GM20431 (cell line): ENCODE measurements around the gene C17orf107.
"Not testable (repeated sequence)": the region's sequence is repeated elsewhere in the genome, so short reads cannot be mapped to it uniquely, and the experiment has no call there.

Source experiments
- in situ Hi-C: fragments of 300-500 bp; cut with MseI, MboI; formaldehyde crosslinking; loops from one replicate; pipeline ENCODE4 v1.15.0; 2020; ENCODE audit warnings: low sequenced_read_pairs; ENCODE audit not compliant: unreplicated experiment

Gene C17orf107

DNA sequence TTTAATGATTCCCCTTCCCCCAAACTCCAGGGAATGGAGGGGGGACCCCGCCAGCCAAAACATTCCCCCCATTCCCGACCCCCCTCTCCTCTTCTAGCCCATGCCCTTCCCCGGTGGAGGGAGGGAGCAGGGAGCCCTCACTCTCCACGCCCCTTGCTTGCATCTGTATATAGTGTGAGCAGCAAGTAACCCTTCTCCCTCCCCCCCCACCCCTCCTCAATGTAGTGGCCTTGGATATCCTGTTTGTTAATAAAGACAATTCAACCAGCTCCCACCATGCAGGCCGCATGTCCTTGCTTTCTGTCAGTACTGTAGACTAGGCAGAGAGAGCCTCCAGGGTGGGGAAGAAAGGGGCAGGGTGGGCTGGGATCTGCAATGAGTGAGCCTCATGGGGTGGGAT, 1.6 kb upstream of the C17orf107 start:
- in situ Hi-C loops, result no loop called here

GRCh38 chr17:4898351-4898750, 985 bp upstream of the C17orf107 start:
- in situ Hi-C loops, result no loop called here

- in situ Hi-C loops, result no loop called here
Observed at GRCh38 chr17:4898927-4899326, 409 bp upstream of the C17orf107 start.

DNA sequence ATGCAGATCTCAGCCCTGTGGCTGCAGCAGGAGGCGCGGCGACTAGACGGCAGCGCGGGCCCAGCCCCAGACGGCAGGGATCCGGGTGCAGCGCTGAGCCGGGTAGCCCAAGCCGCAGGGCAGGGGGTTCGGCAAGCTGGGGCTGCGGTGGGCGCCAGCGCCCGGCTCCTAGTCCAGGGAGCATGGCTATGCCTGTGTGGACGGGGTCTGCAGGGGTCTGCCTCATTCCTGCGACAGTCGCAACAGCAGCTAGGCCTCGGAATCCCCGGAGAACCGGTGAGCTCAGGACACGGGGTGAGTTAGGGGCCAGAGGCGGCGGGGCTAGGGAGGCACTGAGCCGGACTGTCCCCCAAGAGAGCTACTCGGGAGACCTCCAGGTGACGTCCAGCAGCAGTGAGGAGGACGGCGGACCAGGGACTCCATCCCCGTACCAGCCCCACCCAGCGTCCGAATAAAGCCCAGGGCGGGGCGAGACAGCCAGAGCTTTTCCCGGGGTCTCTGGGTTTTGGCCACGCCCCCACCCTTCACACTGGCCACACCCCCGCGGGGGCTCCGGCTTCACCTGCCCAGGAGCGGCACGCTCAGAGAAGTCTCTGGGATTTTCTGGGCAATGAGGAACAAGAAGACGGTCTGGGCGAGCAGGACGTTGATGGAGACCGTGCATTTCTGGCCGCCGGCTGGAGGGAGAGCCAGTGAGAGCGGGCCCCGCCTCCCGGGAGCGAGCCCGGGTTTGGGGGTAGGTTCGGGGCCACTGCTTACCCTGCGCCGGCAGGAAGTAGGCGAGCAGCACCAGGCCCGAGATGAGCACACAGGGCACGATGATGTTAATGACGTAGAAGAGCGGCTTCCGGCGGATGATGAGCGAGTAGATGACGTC, 1.1 kb downstream of the C17orf107 start:
- in situ Hi-C loops, result no loop called here

- in situ Hi-C loops, result no loop called here
Observed at GRCh38 chr17:4901108-4901647, 1.8 kb downstream of the C17orf107 start.

DNA sequence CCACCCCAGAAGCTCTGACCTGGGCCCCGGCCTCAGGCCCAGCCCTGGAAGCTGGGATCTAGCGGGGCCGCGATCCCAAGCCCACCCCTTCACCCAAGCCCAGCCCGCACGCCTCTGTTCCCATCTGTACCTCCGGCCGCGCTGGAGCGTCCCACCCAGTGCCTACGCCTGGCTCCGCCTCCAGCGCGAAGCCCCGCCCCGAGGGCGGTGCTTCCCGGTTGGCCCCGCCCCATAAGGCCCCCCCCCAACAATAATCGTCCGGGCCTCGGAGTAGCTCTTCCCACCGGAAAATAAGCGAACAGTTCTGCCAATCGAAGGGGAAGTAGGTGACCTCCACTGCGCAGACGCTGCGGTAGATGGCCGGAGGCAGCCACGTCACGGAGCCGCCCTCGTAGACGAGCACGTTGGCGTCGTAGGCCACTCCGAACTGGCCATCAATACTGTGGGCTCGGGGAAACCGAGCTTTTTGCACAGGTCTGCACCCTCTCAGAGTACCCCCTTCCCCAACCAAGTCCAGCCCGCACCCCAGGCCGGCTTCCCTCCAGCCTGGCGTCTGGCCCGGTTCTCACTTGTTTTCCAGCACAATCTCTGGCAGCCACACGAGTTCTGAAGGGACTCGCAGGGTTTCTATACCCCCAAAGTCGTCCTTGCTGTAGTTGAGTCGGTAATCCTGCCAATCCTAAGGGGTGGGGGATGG, 2.5 kb downstream of the C17orf107 start:
- in situ Hi-C loops, result no loop called here

GRCh38 chr17:4902540-4902939, 3.2 kb downstream of the C17orf107 start:
- in situ Hi-C loops, result no loop called here

- in situ Hi-C loops, result no loop called here
Observed at GRCh38 chr17:4903051-4903818, 3.9 kb downstream of the C17orf107 start, which contains the start of gene CHRNE. CHRNE (minus strand) TSS chr17:4903098; CDS start chr17:4903063, 35 bp downstream.

DNA sequence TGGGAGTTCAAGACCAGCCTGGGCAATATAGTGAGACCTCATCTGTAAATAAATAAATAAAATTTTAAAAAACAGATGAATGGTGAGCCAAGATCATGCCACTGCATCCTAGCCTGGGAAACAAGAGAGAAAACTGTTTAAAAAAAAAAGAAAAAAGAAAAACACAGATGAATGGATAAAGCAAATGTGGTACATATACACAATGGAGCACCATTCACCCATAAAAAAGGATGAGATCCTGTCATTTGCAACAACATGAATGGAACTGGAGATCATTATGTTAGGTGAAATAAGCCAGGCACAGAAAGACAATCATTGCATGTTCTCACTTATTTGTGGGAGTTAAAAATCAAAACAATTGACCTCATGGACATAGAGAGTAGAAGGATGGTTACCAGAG, 7.3 kb downstream of the C17orf107 start:
- in situ Hi-C loops, result not testable (repeated sequence)

DNA sequence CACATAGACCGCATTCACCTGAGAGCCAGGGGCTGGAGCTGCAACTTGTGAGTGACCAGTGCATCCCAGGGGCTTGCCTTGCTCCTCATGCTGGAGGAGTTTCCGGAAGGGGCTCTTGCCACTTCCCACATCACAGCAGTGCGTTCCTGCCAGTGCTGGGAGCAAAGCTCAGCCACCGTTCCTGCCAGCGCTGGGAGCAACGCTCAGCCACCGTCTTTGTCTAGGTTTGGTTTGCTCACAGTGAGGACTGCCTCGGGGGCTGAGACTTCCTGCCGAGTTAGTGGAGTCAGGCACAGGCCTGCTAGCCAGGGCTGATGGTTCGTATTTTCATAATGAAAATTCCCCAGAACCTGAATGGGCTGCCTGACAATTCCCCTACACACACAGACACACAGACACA, 9.0 kb downstream of the C17orf107 start:
- in situ Hi-C loops, result no loop called here

- in situ Hi-C loops, result no loop called here
Observed at GRCh38 chr17:4908711-4909496, 9.6 kb downstream of the C17orf107 start.

GRCh38 chr17:4913994-4914393, 14.7 kb downstream of the C17orf107 start:
- in situ Hi-C loops, result no loop called here

- in situ Hi-C loops, result not testable (repeated sequence)
Observed at GRCh38 chr17:4914551-4914950, 15.2 kb downstream of the C17orf107 start.

- in situ Hi-C loops, result no loop called here
Observed at GRCh38 chr17:4919511-4920047, 20.2 kb downstream of the C17orf107 start.

DNA sequence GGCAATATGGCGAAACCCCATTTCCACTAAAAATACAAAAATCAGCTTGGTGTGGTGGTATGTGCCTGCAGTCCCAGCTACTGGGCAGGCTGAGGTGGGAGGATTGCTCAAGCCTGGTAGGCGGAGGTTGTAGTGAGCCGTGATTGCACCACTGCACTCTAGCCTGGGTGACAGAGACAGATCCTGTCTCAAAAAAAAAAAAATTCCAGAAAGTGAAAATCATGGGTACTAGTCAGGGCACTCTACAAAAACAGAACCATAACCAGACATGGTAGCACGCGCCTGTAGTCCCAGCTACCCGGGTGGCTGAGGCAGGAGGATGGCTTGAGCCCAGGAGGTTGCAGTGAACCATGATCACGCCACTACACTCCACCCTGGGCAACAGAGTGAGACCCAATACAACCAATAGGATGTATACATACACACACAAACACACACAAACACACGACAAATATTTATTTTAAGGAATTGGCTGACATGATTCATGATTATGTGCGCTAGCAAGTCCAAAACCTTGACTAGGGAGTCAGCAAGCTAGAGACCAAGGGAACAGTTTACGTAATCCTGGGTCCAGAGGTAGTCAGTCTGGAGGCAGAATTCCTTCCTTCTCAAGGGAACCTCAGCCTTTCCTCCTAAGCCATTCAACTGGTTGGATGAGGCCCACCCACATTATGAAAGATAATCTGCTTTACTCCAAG, 21.2 kb downstream of the C17orf107 start:
- in situ Hi-C loops, result no loop called here

GRCh38 chr17:4921320-4921719, 22.0 kb downstream of the C17orf107 start:
- in situ Hi-C loops, result no loop called here

DNA sequence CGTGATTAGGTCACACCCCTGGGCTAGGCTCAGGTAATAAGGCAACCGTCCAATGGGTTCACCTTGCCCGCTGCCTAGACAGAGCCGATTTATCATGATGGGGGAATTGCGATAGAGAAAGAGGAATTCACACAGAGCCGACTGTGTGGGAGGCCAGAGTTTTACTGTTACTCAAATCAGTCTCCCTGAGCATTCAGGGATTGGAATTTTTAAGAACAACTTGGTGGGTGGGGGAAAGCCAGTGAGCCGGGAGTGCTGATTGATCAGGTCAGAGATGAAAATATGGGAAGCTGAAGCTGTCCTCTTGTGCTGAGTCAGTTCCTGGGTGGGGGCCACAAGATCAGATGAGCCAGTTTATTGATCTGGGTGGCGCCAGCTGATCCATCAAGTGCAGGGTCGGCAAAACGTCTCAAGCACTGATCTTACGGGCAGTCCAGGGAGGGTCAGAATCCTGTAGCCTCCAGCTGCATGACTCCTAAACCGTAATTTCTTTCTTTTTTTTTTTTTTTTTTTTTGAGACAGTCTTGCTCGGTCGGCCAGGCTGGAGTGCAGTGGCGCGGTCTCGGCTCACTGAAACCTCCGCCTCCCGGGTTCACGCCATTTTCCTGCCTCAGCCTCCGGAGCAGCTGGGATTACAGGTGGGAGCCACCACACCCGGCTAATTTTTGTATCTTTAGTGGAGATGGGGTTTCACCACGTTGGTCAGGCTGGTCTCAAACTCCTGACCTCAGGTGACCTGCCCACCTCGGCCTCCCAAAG, 27.4 kb downstream of the C17orf107 start:
- in situ Hi-C loops, result not testable (repeated sequence)

DNA sequence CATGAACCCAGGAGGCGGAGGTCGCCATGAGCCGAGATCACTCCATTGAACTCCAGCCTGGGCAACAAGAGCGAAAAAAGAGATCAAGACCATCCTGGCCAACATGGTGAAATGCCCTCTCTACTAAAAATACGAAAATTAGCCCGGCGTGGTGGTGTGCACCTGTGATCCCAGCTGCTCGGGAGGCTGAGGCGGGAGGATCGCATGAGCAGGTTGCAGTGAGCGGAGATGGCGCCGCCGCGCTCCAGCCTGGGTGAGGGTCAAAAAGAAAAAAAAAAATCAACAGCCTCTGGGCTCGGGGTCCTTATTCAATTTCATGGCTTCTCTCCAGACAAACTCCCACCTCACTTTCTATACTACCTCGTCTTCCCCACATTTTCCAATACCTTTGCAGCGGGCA, 29.5 kb downstream of the C17orf107 start:
- in situ Hi-C loops, result no loop called here
